Uterine smooth muscle cell (primary cell): Measurements from ENCODE around the gene DUSP18. TPM values are rescaled to one million over a fixed set of nuclear protein-coding genes. Genes with fewer than 3 reads are reported as not detected.

ENCODE experiments used
- total RNA-seq: library from RNA; depleted of rRNA; stranded (reverse); fragments of >200 nt; gene quantifications from 2 replicates; pipeline ENCODE4 v1.2.3, GENCODE V29; 2014

DUSP18 gene
- 10.7 and 13.5 TPM in 2 replicates for total RNA-seq

GRCh38 chr22:30667494-30668385 is at the start of gene DUSP18:
Gene DUSP18, minus strand, starts transcription at chr22:30667875. Its CDS starts 3,872 bp downstream, at chr22:30664003.

GRCh38 chr22:30694640-30695350 is 27.1 kb upstream of the DUSP18 start, which contains the start of gene OSBP2:
Gene OSBP2, plus strand, starts transcription at chr22:30694874. Its CDS starts 36 bp downstream, at chr22:30694910.

GRCh38 chr22:30635273-30636225 is 32.1 kb downstream of the DUSP18 start, which contains the start of gene SLC35E4:
Gene SLC35E4, plus strand, starts transcription at chr22:30635781. Its CDS starts 670 bp downstream, at chr22:30636451.

Other genes with a start within 250 kb of the DUSP18 start
- gene MTFP1, start 242.1 kb downstream of the DUSP18 start, total RNA-seq, result 7.9 and 15.1 TPM in 2 replicates
- not detected in 2 replicates for gene SEC14L3, start 195.9 kb downstream of the DUSP18 start, total RNA-seq
- 0.12 TPM in 1 of 2 replicates, not detected in the other for gene SEC14L4, start 162.2 kb downstream of the DUSP18 start, total RNA-seq
- gene SEC14L6, start 121.1 kb downstream of the DUSP18 start, total RNA-seq, result 1.4 and 1.7 TPM in 2 replicates
- 0.11 TPM in 1 of 2 replicates, not detected in the other for gene GAL3ST1, start 93.2 kb downstream of the DUSP18 start, total RNA-seq
- 92.1 and 104 TPM in 2 replicates for gene PES1, start 76.0 kb downstream of the DUSP18 start, total RNA-seq
- gene TCN2, start 60.7 kb downstream of the DUSP18 start, total RNA-seq, result 2.3 and 3.4 TPM in 2 replicates
- gene SLC35E4, start 32.1 kb downstream of the DUSP18 start, total RNA-seq, result 15.5 and 27.8 TPM in 2 replicates
- 4.0 and 6.2 TPM in 2 replicates for gene OSBP2, start 27.0 kb upstream of the DUSP18 start, total RNA-seq